Mesodermal cell (in vitro differentiated cells): ENCODE data around the gene SLC17A9.

Source experiments
- H3K27ac ChIP-seq: 2 replicates; pipeline ENCODE4 v1.7.0; 2013; ENCODE audit warnings: mild to moderate bottlenecking, low read depth, low read length, moderate library complexity; ENCODE audit not compliant: severe bottlenecking
- H3K36me3 ChIP-seq: 2 replicates; pipeline ENCODE4 v1.7.1; 2013; ENCODE audit warnings: mild to moderate bottlenecking, low read length, moderate library complexity; ENCODE audit not compliant: control insufficient read depth, insufficient read depth
- H3K4me1 ChIP-seq: one replicate; pipeline ENCODE4 v1.7.1; 2013; ENCODE audit warnings: mild to moderate bottlenecking, low read length; ENCODE audit not compliant: insufficient read depth, control insufficient read depth, poor library complexity, severe bottlenecking
- H3K4me3 ChIP-seq: 2 replicates; pipeline ENCODE4 v1.7.0; 2013; ENCODE audit warnings: low read length, control low read depth, mild to moderate bottlenecking; ENCODE audit not compliant: insufficient read depth, poor library complexity, severe bottlenecking; ENCODE audit errors: extremely low read depth
- H3K9me3 ChIP-seq: 2 replicates; pipeline ENCODE4 v1.7.1; 2013; ENCODE audit warnings: mild to moderate bottlenecking, low read length, moderate library complexity; ENCODE audit not compliant: control insufficient read depth
- WGBS, 2 experiments: methylation state at CpG; one replicate each; pipeline ENCODE4 v1.1.5; 2013; ENCODE audit warnings: missing lambda C conversion rate in 2 of 2; ENCODE audit not compliant: insufficient coverage in 2 of 2; 5-methylcytosine and 5-hydroxymethylcytosine counted together

SLC17A9 gene

GRCh38 chr20:63009988-63010769 is 57.7 kb downstream of the SLC17A9 start:
- H3K4me3 ChIP-seq, result no peak overlapping the region
- 49% methylated on average over 26 of the region's 30 CpGs for WGBS, 2 experiments
- peaks cover 5% of the 10 kb centered on the region for H3K4me1 ChIP-seq
- peaks cover 12% of the 10 kb centered on the region for H3K9me3 ChIP-seq
- H3K36me3 ChIP-seq, result no peaks in the 10 kb centered on the region
- no peak overlapping the region for H3K27ac ChIP-seq

DNA sequence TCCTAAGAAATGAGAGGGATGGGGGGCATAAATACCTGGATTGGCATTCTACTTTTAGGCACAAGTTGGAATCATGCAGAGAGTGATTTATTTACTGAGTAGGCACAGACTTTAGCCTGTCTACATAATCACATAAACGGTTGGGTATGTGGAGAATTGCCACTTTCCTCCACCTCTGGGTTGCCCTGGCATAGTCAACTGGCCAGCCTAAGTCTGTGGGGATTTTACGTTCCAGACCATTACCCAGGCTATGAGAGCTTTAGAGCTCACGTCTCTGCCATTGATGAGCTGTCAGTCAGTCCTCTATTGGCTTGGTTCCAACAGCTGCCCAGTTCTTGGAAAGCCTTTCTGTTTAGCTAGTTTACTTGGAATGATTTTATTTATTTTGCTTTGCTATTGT is 59.3 kb downstream of the SLC17A9 start:
- no peaks in the 10 kb centered on the region for H3K36me3 ChIP-seq
- H3K4me1 ChIP-seq, result peaks cover 5% of the 10 kb centered on the region
- WGBS, 2 experiments, result 71 to 89% methylated on average over 3 of the region's 3 CpGs
- no peak overlapping the region for H3K4me3 ChIP-seq
- H3K9me3 ChIP-seq, result peaks cover 12% of the 10 kb centered on the region
- no peak overlapping the region for H3K27ac ChIP-seq

- no peak overlapping the region for H3K4me3 ChIP-seq
- peaks cover 12% of the 10 kb centered on the region for H3K9me3 ChIP-seq
- peaks cover 5% of the 10 kb centered on the region for H3K4me1 ChIP-seq
- no peak overlapping the region for H3K27ac ChIP-seq
- no peaks in the 10 kb centered on the region for H3K36me3 ChIP-seq
These were observed 60.7 kb downstream of the SLC17A9 start for GRCh38 chr20:63013207-63013606.

GRCh38 chr20:63014287-63014686 is 61.8 kb downstream of the SLC17A9 start:
- no peaks in the 10 kb centered on the region for H3K4me1 ChIP-seq
- H3K27ac ChIP-seq, result no peak overlapping the region
- H3K9me3 ChIP-seq, result peaks cover 12% of the 10 kb centered on the region
- H3K36me3 ChIP-seq, result no peaks in the 10 kb centered on the region
- 11 to 15% methylated on average over 10 to 12 of the region's 12 CpGs for WGBS, 2 experiments
- H3K4me3 ChIP-seq, result peak overlapping the region; percentile 11

- Histone ChIP-seq H3K9me3 (peaks cover 12% of the 10 kb centered on the region), H3K36me3 (no peaks in the 10 kb centered on the region), H3K27ac (no peak overlapping the region), H3K4me1 (no peaks in the 10 kb centered on the region), H3K4me3 (peak overlapping the region; percentile 11)
- WGBS, 2 experiments, result 2 to 10% methylated on average over 10 to 11 of the region's 11 CpGs
These were observed 62.2 kb downstream of the SLC17A9 start for GRCh38 chr20:63014710-63015109.

- no peaks in the 10 kb centered on the region for H3K36me3 ChIP-seq
- H3K4me1 ChIP-seq, result no peaks in the 10 kb centered on the region
- no peak overlapping the region for H3K27ac ChIP-seq
- H3K9me3 ChIP-seq, result peaks cover 12% of the 10 kb centered on the region
- 54 to 55% methylated on average over 8 to 15 of the region's 15 CpGs for WGBS, 2 experiments
- H3K4me3 ChIP-seq, result no peak overlapping the region
These were observed 62.7 kb downstream of the SLC17A9 start for GRCh38 chr20:63015147-63015661.

DNA sequence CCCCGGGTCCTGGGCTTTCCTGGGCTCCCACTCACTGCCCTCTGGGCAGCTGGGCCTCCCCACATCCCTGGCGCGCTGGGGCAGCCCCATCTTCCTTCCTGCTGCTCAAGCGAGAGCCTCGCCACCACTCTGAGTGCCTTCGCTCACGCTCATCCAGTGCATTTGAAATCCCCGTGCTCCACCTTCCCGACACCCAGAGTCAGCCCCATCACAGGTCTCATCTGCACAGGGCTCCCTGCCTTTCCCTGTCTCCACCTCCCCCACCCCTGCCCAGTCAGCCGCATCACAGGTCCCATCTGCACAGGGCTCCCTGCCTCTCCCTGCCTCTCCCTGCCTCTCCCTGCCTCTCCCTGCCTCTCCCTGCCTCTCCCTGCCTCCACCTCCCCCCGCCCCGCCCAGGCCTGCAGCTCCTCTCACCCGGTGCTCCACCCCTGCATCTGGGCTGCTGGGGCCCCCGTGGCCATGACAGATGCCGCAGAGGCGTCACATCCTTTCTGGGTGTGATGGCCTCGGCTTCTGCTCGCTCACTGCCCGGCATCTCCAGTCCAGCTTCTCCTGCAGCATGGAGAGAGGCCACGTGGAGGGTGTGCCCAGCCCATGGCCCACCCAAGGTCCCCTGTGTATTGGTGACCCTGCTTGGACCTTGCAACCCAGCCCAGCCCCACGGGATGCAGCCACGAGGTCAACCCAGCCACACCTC is 63.3 kb downstream of the SLC17A9 start:
- 87 to 88% methylated on average over 16 to 21 of the region's 22 CpGs for WGBS, 2 experiments
- no peak overlapping the region for H3K27ac ChIP-seq
- no peaks in the 10 kb centered on the region for H3K4me1 ChIP-seq

GRCh38 chr20:63016514-63017075 is 64.1 kb downstream of the SLC17A9 start:
- peaks cover 12% of the 10 kb centered on the region for H3K9me3 ChIP-seq
- H3K4me1 ChIP-seq, result no peaks in the 10 kb centered on the region
- no peak overlapping the region for H3K4me3 ChIP-seq
- WGBS, 2 experiments, result 85 to 92% methylated on average over 11 to 14 of the region's 14 CpGs
- H3K27ac ChIP-seq, result no peak overlapping the region
- H3K36me3 ChIP-seq, result no peaks in the 10 kb centered on the region

More for the DNA sequence above, 63.3 kb downstream of the SLC17A9 start:
- H3K9me3 ChIP-seq, result peaks cover 12% of the 10 kb centered on the region
- H3K36me3 ChIP-seq, result no peaks in the 10 kb centered on the region
- no peak overlapping the region for H3K4me3 ChIP-seq

DNA sequence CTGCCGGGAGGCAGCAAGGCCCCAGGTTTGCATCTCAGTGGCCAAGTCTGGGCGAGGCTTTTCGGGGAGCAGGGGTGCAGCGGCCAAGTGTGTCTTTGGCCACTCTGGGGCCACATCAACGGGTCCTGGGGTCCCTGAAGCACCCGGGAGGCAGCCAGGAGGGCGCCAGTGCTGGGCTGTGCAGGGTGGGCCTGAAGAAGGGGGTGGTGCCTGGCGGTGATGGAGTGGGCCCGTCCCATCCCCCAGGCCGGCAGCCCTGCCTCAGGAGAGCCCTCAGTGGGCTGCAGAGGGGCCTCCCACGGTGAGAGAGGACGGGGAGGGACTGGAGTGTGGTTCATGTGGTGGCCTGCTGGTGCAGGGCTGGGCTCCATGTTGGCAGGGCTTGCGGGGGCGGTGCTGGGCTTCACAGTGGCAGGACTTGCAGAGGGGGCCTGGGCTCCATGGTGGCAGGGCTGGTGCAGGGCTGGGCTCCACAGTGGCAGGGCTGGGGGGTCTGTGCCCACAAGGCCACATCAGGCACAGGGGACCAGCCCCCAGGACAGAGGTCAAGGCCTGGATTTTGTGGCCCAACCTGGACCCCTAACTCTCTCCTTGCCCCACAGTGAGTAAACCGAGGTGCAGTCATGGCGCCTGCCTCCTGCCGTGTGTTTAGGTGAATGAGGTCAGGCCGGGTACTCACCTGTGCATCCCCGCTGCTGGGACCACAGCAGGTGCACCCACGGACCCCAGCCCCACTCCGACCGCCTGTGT is 64.7 kb downstream of the SLC17A9 start:
- 88 to 90% methylated on average over 18 to 20 of the region's 22 CpGs for WGBS, 2 experiments
- no peak overlapping the region for H3K4me3 ChIP-seq
- H3K9me3 ChIP-seq, result peaks cover 12% of the 10 kb centered on the region
- H3K4me1 ChIP-seq, result no peaks in the 10 kb centered on the region
- no peaks in the 10 kb centered on the region for H3K36me3 ChIP-seq
- H3K27ac ChIP-seq, result no peak overlapping the region

DNA sequence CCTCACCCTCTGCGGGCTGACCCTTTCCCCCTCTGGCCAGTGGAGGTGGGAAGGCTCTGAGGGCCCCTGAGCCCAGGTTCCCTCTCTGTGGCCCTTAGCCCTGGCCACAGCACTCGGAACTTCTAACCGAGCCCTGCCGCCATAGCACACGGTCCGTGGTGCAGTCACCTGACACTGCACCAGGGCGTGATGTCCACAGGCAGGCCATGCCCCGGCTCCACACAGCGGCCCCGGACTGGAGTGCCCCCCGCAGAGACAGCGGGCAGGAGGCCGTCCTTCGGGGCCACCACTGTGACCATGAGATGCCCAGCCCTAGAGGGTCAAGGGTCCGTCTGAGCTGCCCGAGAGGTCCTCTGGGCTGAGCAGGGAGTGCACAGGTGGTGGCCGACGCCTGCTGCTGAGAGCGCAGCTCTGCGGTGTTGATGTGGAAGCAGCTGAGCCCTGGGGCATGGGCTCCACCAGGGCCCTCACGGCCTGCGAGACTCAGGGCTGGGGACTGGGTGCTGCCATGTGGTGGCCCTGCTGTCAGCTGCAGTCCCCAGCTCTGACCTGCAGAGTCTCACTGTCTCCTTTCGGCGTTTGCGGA is 65.4 kb downstream of the SLC17A9 start:
- H3K36me3 ChIP-seq, result no peaks in the 10 kb centered on the region
- 87 to 93% methylated on average over 20 to 25 of the region's 25 CpGs for WGBS, 2 experiments

More for the DNA sequence above, 65.4 kb downstream of the SLC17A9 start:
- no peak overlapping the region for H3K27ac ChIP-seq
- no peak overlapping the region for H3K4me3 ChIP-seq
- H3K9me3 ChIP-seq, result peaks cover 7% of the 10 kb centered on the region
- H3K4me1 ChIP-seq, result no peaks in the 10 kb centered on the region
